H1 (cell line): ENCODE data around the gene PRKACA. TPM values are rescaled to one million over a fixed set of nuclear protein-coding genes. Genes with fewer than 3 reads are reported as not detected.

Experiments used
- POLR2AphosphoS5 ChIP-seq: IDR thresholded peaks from 2 replicates; pipeline ENCODE4 v1.6.1; 2011; ENCODE audit warnings: low read depth, low read length
- polyA plus RNA-seq, 7 experiments: library from polyadenylated mRNA; depleted of rRNA in 3 of 7; stranded (reverse) in 5 of 7; unstranded in 2 of 7; fragments of >200 nt in 5 of 7; fragments of 200-250 nt in 2 of 7; gene quantifications; 1 replicate in 5 of 7; 2 replicates in 1 of 7; 4 replicates in 1 of 7; pipeline versions ENCODE4 v1.2.1 to v1.2.3, GENCODE V29; 2011 to 2013; ENCODE audit warnings: missing spikeins in 2 of 7, mixed read lengths in 2 of 7
- total RNA-seq: library from RNA; stranded (reverse); fragmentation: NEBNext Ultra II Directional; extraction: Animal tissue kit (Norgen Biotek cat#: 25700); gene quantifications from 2 replicates; pipeline ENCODE4 v1.2.1, GENCODE V29; 2021
- TF ChIP-seq, protein P1 (sequence below): IDR thresholded peaks from 2 replicates; pipeline ENCODE4 v1.6.1; 2011; ENCODE audit warnings: low read length, improper control_type of control experiment

Gene PRKACA
- total and polyA plus RNA-seq, 2 of the 8 experiments (the other 6 are each of a cell fraction or from before 2014, with no cell fraction given), result 14.2 to 48.2 TPM

DNA sequence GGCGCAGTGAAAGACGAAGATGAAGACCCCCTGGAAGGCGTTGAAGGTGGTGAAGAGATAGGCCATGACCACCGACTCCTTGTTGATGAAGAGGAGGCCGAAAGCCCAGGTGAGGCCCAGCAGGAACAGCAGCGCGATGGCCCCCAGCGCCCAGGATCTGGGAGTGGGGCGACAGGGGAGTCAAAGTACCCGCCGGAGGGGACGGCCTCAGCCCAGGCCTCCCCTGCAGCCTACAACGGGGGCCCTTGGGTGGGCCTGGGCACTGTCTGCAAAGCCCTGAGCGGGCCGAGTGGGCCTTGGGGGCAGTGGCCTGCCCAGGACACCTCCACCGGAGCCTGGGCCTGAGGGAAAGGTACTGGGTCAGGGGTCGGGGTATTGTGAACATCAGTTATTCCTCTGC is 37.8 kb upstream of the PRKACA start (continued):
- TF ChIP-seq, protein P1, sequence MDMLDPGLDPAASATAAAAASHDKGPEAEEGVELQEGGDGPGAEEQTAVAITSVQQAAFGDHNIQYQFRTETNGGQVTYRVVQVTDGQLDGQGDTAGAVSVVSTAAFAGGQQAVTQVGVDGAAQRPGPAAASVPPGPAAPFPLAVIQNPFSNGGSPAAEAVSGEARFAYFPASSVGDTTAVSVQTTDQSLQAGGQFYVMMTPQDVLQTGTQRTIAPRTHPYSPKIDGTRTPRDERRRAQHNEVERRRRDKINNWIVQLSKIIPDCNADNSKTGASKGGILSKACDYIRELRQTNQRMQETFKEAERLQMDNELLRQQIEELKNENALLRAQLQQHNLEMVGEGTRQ, result no peak
- no peak for TF ChIP-seq POLR2AphosphoS5
